T-helper 1 cell (primary cell): ENCODE measurements around the gene INPP5A.

ENCODE experiments used
- DNase-seq, 5 donors: peaks; one replicate each; pipeline ENCODE4 v3.0.0-alpha.2; 2012 to 2020

The INPP5A gene

DNA sequence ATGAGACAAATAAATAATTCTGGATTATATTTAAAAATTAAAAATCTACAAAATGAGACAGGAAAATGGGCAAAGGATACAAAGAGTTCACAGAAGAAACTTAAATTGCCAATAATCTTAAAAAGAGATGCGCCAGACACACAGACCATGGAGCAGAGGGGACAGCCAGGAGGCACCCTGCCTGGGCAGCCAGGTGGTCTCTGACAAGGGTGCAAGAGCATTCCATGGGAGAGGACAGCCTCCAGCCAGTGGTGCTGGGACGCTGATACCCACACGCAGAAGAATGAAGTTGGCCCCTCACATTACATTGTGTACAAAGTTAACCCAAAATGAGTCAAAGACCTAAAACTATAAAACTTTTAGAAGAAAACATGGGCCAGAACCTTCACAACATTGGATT is 142.1 kb downstream of the INPP5A start:
- DNase-seq: no peak

DNA sequence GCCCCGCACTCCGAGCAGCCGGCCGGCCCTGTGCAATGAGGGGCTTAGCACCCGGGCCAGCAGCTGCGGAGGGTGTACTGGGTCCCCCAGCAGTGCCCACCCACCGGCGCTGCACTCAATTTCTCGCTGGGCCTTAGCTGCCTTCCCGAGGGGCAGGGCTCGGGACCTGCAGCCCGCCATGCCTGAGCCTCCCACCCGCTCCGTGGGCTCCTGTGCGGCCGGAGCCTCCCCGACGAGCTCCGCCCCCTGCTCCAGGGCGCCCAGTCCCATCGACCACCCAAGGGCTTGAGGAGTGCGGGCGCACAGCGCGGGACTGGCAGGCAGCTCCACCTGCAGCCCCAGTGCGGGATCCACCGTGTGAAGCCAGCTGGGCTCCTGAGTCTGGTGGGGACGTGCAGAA is 143.2 kb downstream of the INPP5A start:
- DNase-seq: peak in 1 of 5 donors; percentile 2

DNA sequence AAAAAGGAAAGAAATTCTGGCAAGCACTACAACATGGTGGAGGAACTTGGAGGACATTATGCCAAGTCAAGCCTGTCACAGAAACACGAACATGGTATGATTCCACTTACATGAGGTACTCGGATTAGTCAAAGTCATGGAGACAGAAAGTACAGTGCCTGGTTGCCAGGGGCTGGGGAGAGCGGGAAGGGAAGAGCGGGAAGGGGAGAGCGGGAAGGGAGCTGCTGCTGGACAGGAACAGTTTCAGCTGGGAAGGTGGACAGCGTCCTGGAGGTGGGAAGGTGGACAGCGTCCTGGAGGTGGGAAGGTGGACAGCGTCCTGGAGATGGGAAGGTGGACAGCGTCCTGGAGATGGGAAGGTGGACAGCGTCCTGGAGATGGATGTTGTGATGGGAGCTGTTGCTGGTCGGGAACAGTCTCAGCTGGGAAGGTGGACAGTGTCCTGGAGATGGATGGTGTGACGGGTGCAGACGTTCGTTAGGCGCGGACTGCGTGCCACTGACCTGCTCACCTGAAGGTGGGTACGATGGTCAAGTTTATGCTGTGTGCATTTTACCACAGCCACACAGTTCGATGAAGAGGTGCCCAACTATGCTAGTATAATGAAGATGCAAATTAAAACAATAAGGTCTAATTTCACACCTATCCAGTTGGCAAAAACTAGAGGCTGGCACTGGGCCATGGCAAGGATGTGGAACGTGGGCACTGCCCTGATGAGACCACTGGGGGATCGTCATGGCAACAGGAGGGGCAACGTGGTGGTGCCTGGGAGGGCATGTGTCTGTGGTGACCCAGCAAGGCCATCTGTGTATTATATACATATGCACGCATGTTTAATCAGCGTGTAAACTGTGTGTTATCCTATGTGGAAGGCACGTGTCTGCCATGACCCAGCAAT is 144.5 kb downstream of the INPP5A start:
- DNase-seq: peak in 1 of 5 donors; percentile 1

DNA sequence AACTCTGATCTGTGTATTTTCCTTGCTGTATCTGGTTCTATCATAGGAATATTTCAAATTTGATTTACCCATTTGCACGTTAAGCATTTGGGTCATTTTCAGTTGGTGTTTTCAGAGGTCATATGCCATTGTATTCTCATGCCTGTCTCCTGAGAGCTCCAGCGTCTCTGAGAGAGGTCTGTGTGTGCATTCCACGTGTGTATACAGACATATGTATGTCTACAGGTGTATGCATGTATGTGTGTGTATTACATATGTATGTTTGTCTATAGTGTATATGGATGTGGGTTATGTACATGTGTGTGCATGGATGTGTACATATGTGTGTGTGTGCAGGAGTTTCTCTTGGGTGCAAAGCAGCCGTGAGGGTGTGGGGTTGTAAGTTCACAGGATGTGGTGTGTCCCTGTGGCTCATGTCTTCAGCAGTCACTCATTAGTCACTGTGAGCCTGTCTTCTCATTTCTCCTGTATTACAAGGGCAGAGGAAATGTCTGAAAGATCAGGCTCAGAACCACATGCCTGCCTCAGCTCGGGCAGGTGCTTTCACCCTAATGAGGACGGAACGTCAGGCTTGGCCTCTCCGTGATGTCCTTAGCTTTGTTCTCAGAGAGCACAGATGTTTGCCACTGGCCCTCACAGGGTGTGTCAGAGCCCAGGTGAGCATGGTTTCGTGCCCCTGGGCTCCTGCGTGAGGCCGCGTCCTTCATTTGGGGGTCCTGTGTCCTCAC is 146.7 kb downstream of the INPP5A start:
- DNase-seq: peak in 2 of 5 donors; percentile 3 to 54

DNA sequence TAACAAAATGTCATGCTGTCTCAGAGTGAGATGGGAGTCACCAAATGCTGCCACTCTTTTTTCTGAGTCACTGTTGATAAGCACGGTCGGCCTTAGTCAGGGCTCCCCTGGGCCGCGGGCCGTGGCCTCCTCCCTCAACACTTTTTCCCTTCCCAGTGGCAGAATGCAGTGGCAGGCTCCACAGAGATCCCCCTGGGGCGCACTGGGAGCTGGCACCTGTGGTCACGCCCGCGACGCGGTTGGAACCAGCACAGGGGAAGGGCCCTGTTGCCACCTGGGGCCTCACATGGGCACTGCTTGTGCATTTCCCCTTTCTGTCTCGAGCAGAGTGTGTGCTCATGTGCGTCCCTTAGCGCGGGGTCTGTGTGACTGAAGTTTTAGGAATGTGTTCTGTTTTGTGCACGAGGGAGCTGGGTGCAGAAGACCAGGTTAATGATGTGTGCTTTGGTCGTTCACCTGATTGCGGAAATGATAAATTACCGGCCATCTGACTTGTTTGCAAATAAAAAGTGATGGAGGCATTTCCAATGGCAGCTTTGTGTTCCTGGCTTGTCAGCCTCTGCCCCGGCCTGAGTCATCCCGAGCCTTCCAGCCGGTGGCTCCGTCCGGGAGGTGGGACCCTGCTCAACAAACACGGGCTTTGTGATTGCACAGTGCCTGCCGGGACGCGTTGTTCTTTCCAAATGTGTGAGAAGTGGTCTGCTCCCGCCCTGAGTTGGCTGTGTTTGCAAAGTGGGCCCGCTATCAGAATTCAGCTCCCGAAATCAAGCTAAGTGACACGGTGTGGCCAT is 147.7 kb downstream of the INPP5A start:
- peak in 1 of 5 donors; percentile 2 for DNase-seq

DNA sequence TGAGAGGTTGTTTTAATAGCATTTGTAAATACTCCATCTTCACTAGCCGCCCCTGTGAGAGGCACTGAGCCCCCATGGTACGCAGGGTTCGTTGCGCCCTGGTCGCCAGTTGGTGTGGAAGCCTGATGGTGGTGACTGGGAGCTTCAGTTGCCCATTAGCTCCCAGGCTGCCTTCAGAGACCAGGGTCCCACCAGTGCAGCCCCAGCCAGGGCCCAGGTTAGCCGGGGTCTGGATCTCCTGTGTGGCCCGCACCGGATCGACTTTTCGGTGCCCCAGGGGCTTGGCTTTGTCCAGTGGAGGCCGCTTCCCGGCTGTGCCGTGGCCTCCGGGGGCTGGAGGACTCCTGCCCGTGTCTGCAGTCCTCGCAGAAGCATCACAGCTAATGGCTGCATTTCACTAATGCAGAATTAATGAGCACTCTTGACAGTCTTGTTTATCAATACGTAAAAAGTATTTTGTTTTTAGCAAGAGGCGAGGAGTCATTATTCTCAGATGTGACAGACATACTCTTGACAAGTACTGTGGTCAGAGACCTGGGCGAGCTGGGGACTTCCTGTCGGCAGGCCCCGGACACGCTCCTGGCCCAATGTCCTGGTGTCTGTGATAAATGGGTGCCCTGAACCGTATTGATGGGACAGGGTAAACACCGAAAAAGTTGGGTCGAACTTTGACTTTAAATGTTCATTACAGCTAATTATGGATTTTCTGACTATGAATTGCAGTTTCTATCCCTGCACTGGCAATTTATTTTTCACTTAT is 148.5 kb downstream of the INPP5A start:
- DNase-seq: peak in 1 of 5 donors; percentile 7

DNA sequence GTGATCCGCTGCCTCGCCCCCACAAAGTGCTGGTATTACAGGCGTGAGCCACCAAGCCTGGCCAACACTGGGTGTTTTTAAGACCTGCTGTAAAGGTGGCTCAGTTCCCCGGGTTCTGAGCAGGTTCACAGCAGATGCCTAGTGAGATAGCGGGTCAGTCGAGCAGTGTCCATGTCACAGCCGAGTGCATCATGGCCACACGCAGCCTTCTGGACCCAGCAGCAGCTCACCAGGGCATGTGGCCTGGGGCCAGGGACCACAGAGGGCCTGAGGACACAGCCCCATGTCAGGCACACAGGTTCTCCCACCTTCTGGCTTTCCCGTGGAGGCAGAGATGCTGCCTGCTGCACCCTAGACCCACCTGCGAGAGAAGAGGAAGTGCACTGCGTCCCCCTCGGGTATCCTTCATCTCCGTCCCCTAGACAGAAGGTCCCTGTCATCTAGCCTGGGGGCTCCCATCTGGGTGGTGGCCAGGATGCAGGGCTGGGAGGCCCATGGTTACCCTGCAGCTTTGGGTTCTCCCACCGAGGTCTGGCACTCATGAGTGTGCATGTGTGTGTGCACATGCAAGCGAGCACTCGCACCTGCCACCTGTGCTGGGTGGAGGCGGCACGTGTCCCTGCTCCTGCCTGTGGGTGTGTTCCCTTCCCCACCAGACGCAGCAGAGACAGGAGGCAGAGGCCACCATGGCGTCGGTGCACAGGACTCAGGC is 149.8 kb downstream of the INPP5A start:
- no peak for DNase-seq

DNA sequence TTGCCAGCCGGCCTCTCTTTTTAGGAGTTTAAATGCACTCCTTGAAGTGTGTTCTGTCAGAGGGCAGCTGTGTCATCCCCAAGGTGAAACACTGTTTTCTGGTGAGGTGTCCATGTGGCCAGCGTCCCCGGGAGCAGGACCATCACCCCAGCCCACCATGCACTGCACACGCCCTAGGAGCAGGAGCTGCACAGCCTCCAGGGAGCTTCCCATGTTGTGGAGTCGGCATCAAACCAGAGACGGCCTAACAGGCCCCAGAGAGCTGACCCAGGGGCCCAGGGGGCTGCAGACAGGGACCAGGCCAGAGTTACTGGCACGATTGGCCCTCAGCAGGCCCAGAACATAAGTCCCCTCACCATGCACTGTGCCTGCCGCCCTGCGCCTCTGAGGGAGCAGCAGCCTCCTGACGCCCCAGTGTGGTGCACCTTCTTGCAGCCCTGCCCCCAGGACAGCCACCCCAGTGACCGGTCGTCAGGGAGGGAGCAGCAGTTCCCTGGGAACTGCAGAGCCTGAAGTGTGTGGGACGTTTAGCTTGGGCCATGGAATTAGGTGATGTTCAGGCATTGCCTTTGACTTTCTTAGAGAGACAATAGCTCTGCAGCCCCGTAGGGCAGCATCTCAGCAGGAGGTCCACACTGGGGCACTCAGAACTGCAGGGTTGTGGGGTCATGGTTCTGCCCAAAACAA is 150.4 kb downstream of the INPP5A start:
- DNase-seq: no peak

DNA sequence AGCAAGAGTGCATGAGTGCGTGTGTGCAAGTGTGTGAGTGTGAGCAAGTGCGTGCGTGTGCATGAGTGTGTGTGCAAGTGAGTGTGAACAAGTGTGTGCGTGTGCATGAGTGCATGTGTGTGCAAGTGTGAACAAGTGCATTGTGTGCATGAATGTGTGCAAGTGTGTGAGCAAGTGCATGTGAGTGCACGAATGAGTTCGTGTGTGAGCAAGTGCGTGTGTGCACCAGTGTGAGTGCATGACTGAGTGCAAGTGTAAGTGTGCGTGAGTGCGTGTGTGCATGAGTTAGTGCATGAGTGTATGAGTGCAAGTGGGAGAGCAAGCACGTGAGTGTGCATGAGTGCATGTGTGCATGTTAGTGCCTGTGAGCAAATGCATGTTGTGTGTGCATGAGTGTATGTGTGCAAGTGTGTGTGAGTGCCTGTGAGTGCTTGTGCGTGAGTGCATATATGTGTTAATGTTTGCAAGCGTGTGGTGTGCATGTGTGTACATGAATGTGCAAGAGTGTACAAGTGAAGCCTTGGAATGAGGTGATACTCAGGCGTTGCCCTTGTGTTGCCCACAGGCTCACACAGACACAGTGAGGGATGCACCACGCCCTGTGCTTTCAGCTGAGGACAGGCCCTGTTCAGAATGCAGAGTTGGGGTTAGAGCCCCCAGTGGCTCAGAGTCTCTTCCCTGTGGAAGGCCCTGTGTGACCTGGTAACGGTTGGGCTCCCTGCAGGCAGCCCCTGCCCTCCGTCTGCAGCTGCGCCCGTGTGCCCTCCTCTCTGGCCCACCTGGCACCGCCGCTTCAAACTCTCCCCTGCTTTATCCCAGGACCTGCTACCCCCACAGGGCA is 151.2 kb downstream of the INPP5A start:
- DNase-seq: no peak

DNA sequence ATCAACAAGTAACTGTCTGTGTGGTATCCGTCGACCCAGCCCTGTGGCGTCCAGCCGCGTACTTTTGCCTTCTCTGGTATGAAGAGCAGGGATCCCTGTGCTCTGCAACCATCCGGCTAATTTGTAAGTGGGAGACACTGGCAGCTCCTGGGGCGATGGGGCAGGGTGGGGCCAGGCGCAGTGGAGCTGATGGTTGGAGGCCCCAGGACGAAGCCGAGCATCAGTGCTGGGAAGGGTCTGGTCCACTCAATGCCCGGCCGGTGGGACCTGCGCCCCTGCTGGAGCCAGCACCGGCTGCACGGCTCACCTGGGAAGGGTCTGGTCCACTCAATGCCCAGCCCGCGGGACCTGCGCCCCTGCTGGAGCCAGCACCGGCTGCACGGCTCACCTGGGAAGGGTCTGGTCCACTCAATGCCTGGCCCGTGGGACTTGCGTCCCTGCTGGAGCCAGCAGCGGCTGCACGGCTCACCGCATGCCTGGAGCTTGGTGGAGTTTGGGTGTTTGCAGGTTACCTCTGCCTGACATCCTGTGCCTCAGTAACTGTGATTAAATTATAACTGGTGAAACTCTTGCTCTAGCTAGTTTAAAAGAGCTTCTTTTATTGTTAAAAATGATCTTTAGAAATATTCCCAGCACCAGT is 152.3 kb downstream of the INPP5A start:
- DNase-seq: no peak

DNA sequence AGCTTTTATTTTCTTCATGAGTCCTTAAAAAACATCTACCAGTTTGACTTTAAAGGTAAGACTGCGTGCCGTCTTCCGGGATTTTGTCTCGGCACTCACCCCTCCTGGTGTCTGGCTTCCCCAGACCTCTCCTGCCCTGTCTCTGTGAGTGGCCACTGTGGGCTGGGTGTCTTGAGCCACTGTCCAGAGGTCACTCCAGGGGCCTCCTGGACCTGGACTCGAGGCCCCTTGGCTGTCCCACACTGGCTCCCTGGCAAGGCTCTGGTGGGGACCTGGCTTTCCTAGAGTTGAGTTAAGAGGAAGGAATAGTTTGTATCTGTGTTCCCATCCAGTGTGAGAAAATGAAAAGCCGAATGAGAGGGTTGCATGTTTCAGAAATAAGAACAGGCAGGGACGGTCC is 152.8 kb downstream of the INPP5A start:
- DNase-seq: no peak

DNA sequence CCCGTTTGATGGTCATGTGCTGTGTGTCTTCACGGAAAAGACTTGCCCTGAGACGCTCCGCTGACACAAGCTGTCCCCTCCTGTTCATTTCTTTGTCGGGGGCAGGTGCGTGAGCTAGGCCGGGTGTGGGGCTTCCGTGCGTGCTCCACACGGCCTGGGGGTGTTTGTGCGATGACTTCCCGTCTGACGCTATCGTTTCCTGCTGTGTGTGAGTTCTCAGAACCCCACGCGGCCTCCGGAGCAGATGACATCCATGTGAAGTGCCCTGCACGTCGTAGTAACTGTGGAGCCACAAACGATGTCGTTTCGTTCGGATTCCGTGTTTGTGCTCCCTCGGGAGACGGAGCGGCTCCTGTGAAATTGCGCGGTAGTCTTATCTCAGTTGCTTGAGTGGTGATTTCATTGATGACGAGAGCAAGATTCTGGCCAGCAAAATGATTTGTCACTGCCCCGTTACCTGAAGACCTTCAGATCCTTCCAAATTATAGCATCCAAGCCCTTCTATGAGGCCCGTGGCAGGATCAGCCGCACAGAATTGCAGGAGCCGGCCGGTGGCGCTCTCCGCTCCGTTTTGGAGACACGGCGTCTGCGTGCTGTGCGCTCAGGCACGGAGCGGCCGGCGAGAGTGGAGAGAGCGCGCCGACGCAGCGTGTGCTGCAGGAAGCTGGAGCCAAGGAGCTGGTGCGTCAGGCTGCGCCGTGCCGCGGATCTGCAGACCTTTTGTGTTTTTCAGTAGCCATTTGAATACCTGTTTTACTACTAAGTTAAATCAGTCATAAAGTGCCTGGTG is 153.4 kb downstream of the INPP5A start:
- no peak for DNase-seq

DNA sequence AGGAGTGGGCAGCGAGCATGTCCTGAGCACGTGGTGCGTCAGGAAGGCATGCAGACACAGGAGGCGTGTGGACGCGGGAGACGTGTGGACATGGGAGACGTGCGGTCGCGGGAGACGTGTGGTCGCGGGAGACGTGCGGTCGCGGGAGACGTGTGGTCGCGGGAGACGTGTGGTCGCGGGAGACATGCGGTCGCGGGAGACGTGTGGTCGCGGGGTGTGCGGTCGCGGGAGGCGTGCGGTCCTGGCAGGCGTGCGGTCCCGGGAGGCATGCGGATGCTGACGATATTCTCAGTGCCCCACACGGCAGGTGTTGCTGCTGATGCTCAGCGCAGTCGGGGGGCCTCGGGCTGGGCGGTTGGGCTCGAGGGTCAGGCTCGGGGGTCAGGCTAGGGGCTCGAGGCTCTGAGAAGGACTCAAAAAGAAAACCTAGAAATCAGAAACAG is 154.1 kb downstream of the INPP5A start:
- DNase-seq: no peak

DNA sequence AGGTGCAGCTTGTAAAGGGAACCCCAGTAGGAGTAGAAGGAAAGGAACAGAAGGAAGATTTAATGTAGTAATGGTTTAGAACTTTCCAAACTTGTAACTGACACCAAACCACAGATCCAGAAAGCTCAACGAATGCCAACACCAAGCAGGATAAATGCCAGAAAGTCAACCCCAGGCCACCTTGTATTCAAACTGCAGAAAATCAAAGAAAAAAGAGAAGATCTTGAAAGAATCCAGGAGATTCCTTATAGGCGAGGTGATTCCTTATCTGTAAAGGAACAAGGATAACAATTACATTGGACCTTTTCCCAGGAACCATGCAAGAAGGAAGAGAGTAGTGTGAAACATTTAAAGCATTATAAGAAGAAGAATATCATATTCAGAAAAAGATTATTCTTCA is 154.7 kb downstream of the INPP5A start:
- DNase-seq: no peak

DNA sequence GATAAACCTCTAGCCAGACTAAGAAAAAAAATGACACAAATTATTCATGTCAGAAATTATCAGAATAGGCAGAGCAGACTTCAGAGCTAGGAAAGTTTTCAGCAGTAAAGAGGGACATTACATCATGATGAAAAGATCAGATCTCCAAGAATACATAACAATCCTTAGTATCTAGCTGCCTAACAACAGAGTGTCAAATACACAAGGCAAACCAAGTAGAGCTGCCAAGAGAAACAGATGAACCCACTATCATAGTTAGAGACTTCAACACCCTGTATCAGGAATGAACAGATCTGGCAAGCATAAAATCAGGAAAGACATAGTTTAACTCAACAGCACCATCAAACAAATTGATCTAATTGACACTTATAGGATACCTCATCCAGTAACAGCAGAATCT is 156.1 kb downstream of the INPP5A start:
- no peak for DNase-seq

DNA sequence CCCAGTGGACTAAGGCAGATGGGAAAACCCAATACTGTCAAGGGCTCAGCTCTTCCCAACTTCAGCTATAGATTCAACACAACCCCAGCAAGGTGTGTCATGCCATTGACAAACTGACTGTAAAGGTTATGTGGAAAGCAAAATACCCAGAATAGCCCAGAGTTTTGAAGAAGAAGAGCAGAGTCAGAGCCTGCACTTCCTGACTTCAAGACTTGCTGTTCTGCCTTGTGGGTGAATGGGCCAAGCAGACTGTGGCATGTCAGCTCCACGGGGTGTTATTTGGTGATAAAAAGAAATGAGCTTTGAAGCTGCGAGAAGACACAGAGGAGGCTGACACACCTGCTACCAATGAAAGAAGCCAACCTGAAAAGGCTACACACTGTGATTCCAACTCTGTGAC is 158.6 kb downstream of the INPP5A start:
- DNase-seq: peak in 1 of 5 donors; percentile 11

DNA sequence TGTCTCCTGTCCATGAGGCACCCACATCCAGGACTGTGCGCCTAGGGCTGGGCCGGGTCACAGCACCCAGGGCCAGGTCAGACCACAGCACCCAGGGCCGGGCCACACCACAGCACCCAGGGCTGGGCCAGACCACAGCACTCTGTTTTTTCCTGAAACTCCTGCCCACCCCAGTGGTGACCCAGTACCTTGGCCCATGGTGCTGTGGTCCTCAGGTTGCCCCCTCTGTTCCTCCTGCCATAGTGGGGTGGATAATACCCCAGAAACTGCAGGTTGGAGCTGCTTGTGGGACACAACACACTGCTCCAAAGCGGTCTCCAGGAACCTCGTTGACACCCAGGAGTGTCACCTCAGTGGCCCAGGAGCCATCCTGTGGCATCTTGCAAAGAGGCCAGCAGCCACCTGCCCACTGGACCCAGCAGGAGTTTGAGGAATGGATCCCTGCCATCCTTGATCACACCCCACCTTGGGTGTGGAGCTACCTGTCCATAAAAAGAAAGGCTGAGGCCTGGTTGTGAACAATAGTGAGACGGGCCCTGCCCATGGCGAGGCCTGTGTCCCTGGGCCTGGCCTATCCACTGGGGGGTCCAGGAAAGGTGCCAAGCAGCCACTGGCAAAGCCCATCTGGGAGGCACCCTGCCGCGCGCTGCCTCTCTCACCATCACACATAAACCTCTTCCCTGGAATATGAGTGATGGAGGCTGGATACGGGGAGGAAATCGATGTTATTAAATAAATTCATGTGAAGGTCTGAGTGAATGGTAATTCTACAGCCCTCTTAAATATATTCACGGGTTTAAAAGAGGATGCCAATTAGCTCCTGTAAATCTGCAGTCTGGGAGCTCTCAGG is 159.4 kb downstream of the INPP5A start:
- no peak for DNase-seq
